T1000 (cell line): Measurements from ENCODE around the gene ALDH1L1.

Experiments used
- DNase-seq: peaks from one replicate; lab custom pipeline; 2025; ENCODE audit warnings: mixed read lengths; lab: John Stamatoyannopoulos, UW

Gene ALDH1L1

GRCh38 chr3:126133606-126134005 is 46.8 kb downstream of the ALDH1L1 start:
- no peak for DNase-seq

GRCh38 chr3:126132751-126133511 is 47.5 kb downstream of the ALDH1L1 start:
- no peak for DNase-seq

GRCh38 chr3:126131881-126132750 is 48.3 kb downstream of the ALDH1L1 start:
- DNase-seq: no peak

GRCh38 chr3:126130981-126131745 is 49.2 kb downstream of the ALDH1L1 start:
- no peak for DNase-seq

- DNase-seq: no peak
Observed at GRCh38 chr3:126130081-126130855, 50.1 kb downstream of the ALDH1L1 start.

GRCh38 chr3:126129398-126129891 is 50.9 kb downstream of the ALDH1L1 start:
- no peak for DNase-seq

- DNase-seq: no peak
Observed at GRCh38 chr3:126128504-126129397, 51.6 kb downstream of the ALDH1L1 start.

GRCh38 chr3:126127904-126128303 is 52.5 kb downstream of the ALDH1L1 start:
- no peak for DNase-seq

- no peak for DNase-seq
Observed at GRCh38 chr3:126127452-126127851, 52.9 kb downstream of the ALDH1L1 start.

- DNase-seq: no peak
Observed at GRCh38 chr3:126126811-126127431, 53.5 kb downstream of the ALDH1L1 start.

- no peak for DNase-seq
Observed at GRCh38 chr3:126126286-126126685, 54.1 kb downstream of the ALDH1L1 start.

- no peak for DNase-seq
Observed at GRCh38 chr3:126125781-126126251, 54.6 kb downstream of the ALDH1L1 start.

GRCh38 chr3:126125341-126125740 is 55.0 kb downstream of the ALDH1L1 start:
- no peak for DNase-seq

GRCh38 chr3:126124896-126125295 is 55.5 kb downstream of the ALDH1L1 start:
- DNase-seq: no peak

- no peak for DNase-seq
Observed at GRCh38 chr3:126124148-126124868, 56.1 kb downstream of the ALDH1L1 start.

- no peak for DNase-seq
Observed at GRCh38 chr3:126121632-126122031, 58.8 kb downstream of the ALDH1L1 start.

GRCh38 chr3:126121074-126121473 is 59.3 kb downstream of the ALDH1L1 start:
- DNase-seq: no peak

- no peak for DNase-seq
Observed at GRCh38 chr3:126119976-126120375, 60.4 kb downstream of the ALDH1L1 start.
